Activated CD4-positive, alpha-beta T cell treated with anti-CD3 and anti-CD28 coated beads, Interleukin-2, Interleukin-6, amounts not matched to agents 100 ng/mL and 50 ng/mL, durations not matched to agents 16 hours and 8 hours (primary cell): ENCODE results near the gene CTBP2.

Experiments used
- DNase-seq: peaks from one replicate; pipeline ENCODE4 v3.0.0-alpha.2; 2020

The CTBP2 gene

GRCh38 chr10:125142946-125143345 is 17.4 kb downstream of the CTBP2 start:
- no peak for DNase-seq

DNA sequence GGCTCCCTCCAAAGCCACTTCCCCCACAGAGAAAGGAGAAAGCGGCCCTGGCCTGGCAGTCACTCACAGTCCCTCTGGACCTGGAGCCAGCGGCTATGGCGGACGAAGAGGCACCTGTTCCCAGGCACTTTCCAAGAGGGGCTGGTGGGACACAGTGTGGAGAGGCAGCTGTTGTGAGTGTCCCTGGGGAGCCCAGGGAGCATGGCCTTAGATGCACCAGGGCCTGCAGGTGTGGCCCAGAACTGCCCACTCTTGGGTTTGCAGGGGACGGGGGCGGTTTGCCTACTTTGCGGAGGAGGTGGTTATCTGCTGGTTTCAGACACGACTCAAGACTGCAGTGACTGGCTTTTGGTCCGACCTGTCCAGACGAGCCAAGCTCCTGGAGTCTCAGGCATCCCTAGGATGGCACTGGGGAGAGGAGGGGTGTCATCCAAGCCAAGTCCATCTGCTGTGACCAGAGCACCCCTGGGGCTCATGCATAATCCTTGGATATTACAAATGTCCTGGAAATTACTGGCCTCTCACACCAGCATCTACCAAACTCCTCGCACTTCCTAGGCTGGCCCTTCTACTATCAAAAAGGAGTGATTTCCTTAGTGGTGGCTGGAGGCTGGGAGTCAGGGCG is 18.4 kb downstream of the CTBP2 start:
- DNase-seq = no peak

DNA sequence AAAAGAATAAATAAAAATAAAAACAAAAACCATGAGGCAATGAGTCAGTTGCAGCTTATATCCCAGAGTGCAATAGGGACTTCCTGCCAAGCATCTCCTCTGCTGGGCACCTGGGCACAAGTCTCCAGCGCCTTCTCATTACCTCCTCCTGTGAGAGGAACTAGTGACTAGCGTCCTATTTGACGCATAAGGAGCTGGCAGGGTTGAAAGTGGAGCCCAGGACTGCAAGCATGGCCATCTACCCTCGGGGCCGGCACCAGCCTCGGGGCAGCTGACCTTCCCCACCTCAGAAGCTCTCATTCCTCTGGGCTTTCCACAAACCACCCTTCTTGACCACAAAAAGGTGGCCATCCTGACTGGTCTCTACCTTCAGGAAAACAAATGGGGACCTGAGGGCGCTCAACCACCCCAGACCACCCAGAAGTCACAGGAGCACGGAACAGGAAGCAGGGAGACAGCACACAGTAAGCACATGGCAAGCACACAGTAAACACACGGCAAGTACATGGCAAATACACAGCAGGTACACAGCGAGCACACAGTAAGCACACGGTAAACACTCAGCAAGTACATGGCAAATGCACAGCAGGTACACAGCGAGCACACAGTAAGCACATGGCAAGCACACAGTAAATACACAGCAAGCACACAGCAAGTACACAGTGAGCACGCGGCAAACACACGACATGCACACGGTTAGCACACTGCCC is 19.1 kb downstream of the CTBP2 start:
- DNase-seq = no peak

GRCh38 chr10:125140151-125140550 is 20.2 kb downstream of the CTBP2 start:
- no peak for DNase-seq

- DNase-seq = no peak
Measured at GRCh38 chr10:125137601-125138438, 22.5 kb downstream of the CTBP2 start.

DNA sequence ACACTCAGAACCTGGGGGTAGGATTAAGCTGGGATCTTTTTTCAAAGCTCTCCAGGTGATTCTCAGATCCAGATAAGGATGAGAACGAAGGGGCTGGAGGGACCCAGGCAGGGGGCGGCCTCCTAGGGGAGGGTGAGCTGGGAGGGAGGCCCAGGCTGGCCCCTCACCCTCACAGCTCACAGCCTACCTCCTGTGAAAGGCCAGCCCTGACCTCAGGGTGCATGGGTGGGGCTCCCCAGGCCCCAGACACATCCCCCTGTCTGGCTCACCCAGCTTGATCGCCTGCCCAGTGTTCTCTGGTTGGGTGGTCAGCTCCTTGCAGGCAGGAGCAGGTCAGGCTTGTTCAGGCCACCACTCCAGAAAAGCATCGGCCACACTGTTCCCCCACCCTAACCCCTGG is 24.3 kb downstream of the CTBP2 start:
- no peak for DNase-seq

- DNase-seq = no peak
Measured at GRCh38 chr10:125135771-125136035, 24.7 kb downstream of the CTBP2 start.

DNA sequence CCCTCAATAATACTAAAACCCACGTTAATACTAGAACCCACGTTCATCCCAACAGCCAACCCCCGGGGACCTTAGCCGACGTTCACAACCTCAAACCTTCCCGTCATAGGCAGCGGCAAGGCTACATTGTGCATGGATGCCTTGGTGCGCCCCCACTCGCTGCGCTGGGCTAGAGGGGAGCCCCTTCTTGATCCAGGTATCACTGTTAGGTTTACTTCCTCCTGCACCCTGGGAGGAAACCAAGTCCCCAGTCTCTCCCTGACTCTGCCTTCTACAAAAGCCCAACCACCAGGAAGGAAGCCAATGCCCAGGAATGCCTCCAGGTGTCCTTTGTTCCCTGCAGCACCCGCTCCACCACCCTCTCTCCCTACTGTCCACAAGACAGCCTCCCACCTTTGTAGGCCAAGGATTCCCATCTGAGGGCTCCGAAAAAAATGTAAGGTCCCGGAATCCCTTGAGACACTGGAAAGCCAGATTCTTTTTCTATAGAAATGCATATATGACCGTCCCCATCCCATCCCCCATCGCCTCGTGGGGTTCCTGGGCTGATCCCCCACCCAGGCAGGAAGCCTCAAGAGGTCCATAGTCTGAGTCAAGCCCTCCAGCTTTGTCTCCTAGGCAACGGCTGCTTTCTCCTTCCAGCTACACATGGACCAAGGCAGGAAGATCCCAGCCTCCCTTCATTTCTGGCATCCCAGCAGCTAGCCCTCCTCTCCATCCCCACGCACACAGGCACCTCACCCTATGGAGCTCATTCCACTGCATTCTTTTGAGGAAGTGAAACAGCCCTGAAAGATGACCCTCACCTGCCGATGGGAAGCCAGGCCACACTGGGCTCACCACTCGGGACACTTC is 25.2 kb downstream of the CTBP2 start:
- no peak for DNase-seq

DNA sequence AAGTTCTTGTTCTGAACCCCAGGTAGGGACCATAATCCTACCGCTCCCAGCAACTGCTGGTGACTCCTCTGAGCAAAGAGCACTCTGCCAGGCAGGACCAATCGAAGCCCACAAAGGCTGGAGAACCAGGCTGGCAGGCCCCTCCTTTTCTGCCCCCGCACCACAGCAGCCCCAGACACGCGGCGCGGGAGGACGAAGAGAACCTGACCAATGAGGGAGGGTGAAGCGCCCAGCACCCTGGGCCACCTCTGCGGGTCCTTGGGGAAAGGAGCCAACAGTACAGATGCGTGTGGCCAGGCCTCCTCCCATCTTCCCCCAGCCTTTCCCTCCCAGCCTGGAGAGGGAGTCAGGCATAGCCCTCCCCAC is 25.9 kb downstream of the CTBP2 start:
- no peak for DNase-seq

- DNase-seq = no peak
Measured at GRCh38 chr10:125133696-125134482, 26.5 kb downstream of the CTBP2 start.

DNA sequence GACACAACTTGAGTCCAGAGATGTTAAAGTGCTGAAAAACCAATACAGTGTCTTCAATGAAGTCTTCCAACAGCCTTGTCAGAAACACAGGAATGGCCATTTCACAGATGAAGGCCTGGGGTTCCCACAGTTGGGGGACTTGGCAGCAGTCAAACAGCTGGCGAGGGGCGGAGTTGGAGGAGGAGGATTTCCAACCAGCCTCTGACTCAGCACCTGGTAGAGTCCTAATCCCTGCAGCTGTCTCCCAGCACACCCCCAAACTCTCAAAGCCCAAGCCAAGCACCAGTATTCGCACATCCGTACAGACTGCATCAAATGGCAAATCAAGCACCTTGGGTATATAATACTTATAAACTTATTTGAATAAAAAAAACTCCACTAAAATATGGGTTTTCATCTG is 28.0 kb downstream of the CTBP2 start:
- DNase-seq = no peak

GRCh38 chr10:125130916-125131315 is 29.4 kb downstream of the CTBP2 start:
- DNase-seq = no peak

DNA sequence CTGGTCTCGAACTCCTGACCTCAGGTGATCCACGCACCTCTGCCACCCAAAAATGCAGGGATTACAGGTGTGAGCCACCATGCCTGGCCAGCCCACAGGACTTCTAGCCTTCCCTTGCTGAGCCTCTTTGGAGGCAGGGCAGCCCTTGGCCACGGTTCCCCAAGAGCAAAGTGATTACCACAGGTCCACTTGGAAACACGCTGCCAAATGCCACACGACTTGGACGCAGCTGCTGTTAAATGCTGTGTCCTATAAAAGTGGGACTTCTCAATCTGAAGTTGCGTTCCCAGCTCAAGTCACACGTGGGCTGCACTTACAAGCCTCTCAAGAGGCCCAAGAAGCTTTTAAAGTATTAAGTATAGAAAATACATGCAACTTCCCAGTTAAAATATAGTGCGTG is 30.1 kb downstream of the CTBP2 start:
- DNase-seq = no peak

- DNase-seq = no peak
Measured at GRCh38 chr10:125129076-125129458, 31.3 kb downstream of the CTBP2 start.

GRCh38 chr10:125128397-125129075 is 31.8 kb downstream of the CTBP2 start:
- no peak for DNase-seq

GRCh38 chr10:125127986-125128385 is 32.4 kb downstream of the CTBP2 start:
- DNase-seq = no peak

GRCh38 chr10:125127110-125127509 is 33.3 kb downstream of the CTBP2 start:
- no peak for DNase-seq

DNA sequence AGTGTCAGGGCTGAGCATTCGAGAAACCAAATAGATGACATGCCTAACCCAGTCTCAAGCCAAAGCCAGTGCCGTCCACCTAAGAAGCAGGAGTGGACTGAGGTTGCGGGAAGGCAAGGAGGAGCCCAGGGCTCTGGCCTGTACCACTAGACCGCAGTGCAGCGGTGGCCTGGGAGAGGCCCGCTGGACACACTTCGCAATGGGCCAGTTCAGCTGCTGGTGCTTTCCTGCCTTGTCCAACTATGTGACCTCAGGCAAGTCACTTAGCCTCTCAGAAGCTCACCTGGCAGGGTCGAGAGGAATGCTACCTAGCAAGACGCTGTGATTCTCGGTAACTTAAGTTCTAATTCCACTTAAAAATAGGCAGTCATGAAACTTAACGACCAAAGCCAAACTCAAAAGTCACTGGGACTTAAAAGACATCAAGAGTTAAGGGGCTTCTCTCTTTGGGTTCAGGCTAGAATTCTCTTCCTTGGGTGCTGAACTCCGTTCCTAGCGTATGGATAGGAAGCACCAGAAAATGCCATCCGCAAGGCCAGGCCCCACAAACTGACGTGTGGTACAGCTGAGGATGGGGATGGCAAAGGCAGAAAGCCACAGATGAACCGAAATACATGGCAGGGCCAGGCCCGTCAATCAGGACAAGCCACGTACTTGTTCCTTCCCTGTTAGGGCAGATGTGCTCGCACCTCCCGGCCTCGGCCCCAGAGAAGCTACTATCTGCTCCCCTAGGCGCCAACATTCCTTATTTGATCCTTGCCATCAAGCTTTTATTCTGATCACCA is 34.2 kb downstream of the CTBP2 start:
- no peak for DNase-seq

- no peak for DNase-seq
Measured at GRCh38 chr10:125124907-125125306, 35.5 kb downstream of the CTBP2 start.

DNA sequence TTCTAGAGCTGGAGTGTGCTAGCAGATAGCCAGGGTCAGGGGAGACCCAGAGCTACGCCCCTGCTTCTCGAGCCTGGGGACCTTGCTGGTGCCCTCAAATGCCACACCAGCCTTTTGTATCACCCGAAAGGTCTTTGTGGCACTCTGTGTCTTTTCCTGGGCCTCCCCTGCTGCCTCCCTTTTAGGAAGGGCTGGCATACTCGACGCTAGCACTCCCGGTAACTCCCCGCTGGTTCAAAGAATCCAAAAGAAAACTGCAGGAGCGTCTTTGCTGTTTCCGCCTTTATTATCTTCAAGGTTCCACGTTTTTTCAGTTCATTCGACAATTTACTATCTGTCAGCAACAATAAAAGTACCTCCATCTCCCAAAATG is 36.3 kb downstream of the CTBP2 start:
- DNase-seq = no peak

GRCh38 chr10:125123476-125124114 is 36.8 kb downstream of the CTBP2 start:
- no peak for DNase-seq
